ENCODE data around the gene SPSB4.

DNA sequence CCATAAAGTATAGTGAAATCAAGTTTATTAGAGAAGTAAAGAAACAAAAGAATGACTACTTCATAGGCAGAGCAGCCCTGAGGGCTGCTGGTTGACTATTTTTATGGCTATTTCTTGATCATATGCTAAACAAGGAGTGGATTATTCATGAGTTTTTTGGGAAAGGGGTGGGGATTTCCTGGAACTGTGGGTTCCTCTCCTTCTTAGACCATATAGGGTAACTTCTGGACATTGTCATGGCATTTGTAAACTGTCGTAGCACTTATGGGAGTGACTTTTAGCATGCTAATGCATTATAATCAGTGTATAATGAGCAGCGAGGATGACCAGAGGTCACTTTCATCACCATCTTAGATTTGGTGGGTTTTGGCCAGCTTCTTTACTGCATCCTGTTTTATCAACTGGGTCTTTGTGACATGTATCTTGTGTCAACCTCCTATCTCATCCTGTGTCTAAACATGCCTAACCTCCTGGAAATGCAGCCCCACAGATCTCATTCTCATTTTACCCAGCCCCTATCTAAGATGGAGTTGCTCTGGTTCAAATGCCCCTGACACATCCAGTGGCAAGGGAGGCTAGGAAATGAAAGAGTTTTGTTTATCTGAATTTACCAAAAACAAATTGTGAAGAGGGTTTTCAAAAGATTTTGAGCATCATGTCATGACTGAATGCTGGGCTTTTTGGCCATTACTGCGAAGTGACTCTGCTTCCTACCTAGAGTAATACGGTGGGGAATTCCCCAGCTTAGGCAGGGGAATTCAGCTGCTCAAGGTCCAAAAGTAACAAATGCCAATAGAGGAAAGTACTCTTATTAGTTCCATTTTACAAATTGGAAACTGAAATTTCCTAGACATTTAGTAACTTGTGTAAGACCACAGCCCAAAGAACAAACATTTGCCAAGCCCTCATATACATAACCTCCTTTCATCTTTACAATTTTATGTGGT, 6.2 kb upstream of the SPSB4 start:
- no peak for TF ChIP-seq TAF1 (IDR thresholded peaks at IDR 0.05; ENCODE audit: borderline replicate concordance, low read depth, low read length)
- TF ChIP-seq POLR2A (IDR thresholded peaks at IDR 0.05; ENCODE audit: low read depth, low read length), result no peak
- TF ChIP-seq POLR2AphosphoS5 (IDR thresholded peaks at IDR 0.05; ENCODE audit: low read depth, low read length), result no peak
